HG03469 (cell line): Measurements from ENCODE around the gene KIAA1614.
"Not testable (repeated sequence)": the region's sequence is repeated elsewhere in the genome, so short reads cannot be mapped to it uniquely, and the experiment has no call there.

Experiments
- ATAC-seq: cut with Tn5 transposase; IDR thresholded peaks from one replicate; pipeline ENCODE4 v1.9.1; 2021; ENCODE audit warnings: mild to moderate bottlenecking, moderate library complexity, moderate number of reproducible peaks; ENCODE audit not compliant: unreplicated experiment

KIAA1614 gene

DNA sequence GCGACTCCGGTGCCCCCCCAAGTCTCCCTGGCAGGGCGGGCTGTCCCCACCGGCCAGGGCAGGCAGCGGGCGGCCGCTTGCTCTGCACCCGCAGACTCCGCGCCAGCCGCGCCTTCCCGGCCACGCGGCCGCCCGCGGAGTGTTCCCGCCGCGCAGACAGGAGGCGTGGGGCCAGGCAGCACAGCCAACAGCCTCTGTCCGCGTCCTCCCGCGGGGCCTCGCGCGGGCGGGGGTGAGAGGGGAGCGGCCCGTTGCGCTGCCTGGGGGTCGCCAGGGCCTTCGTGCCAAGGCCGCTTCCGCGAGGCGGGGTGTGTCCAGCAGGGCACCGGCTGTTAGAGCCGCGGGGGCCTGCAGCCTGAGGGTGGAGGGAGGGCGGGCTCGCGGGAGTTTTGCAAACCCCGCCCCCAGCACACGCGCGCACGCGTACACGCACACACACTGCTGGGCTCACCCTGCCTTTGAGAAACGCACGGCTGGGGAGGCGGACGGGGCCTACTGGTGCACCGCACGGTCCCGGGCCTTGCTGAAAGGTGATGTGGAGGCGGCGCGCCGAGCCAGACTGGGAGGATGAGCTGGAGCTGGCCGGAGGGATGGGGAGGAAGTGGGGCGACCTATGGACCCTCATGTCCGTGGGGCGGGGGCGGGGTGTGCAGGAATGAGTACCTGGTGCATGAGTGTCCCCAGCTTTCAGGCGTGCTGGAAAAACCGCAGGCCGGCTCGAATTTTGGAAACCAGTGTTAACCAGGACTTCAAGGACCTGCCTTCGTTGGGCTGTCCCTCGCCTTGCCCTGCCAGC is 41.5 kb downstream of the KIAA1614 start:
- ATAC-seq, result peak; percentile 68

DNA sequence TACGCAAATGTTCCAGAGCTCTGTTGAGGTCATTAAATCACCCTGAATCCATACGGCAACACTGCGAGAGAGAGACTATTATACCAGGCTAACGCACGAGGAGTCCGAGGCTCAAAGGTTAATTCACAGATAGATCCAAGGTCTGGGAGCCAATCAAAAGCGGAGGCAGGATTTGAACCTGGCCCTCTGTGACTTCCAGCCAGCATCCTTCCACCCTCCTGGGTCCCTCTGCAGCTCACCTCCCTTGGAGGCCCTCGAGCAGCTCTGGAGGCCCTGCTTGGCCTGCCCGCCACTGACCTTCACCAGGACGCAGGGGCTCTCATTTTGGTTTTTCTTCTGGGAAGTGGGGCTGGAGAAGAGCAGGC is 42.1 kb downstream of the KIAA1614 start:
- ATAC-seq, result no peak

DNA sequence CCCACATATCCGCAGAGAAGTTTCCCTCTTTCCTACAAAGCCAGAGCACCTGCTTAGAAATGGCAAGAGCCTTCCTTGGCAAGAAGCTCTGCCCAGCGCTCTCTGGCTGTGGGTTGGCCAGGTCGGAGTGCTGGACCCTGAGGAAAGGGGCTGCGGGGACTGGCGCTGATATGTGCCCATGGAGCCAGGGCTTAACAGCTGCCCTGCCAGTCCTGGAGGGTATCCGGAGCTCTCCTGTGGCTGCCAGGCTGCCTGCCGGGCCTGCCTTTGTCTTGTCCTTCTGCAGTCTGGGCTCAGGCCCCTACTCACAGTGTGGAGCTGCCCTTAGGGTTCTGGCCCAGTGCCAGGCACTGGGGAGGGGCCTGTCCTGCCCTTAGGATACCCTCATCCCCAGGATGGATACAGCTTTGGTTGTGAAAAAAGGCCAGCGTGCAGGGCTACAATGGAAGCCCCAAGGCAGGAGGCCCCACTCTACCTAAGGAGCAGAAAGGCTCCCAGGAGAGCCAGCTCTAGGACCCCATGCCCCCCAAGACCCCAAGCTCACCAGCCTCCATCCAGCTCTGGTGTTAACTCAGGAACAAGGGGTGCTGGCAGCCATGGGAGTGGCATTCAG is 43.4 kb downstream of the KIAA1614 start:
- ATAC-seq, result no peak

DNA sequence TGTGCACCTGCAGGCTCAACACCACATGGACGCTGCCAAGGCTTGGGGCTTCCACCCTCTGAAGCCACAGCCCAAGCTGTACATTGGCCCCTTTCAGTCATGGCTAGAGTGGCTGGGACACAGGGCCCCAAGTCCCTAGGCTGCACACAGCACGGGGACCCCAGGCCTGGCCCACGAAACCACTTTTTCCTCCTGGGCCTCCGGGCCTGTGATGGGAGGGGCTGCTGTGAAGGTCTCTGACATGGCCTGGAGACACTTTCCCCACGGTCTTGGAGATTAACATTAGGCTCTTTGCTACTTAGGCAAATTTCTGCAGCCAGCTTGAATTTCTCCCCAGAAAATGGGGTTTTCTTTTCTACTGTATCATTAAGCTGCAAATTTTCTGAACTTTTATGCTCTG is 46.9 kb downstream of the KIAA1614 start:
- ATAC-seq, result not testable (repeated sequence)

DNA sequence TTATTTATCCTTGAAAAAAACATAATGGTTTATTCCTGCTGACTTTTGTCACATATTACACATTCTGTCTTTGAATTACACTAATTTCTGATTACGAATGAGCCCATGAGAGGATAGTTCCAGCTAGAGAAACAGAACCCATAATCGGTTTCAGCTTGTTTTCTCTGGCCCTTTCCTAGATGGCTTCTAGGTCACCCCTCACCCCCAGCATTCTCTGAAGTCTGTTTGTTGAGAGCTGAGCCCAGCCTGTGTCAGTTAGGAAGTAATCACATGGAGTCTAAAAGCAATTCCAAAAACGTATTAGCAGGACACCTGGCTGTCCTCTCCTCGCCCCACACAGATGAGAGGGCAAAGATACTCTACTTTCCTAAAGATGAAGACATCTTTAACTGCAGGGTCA is 48.9 kb downstream of the KIAA1614 start:
- ATAC-seq, result no peak

DNA sequence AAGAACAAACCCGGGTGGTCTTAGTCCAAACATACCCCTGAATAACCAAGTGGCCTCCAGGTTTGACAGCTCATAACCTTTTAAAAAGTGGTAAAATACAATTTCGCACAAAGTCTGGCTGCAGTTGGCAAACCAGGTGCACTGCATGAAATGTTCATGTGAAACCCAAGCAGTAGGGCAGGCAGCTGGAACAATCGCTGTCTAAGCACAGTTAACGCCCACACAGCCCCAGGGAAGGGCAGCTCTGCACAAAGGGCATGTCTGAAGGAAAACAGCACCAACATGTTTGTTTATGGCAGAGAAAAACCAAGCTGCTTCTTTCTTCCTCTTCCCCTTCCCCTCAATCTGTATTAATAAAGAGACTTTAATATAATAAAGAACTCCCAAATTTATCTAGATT is 49.5 kb downstream of the KIAA1614 start:
- ATAC-seq, result no peak

DNA sequence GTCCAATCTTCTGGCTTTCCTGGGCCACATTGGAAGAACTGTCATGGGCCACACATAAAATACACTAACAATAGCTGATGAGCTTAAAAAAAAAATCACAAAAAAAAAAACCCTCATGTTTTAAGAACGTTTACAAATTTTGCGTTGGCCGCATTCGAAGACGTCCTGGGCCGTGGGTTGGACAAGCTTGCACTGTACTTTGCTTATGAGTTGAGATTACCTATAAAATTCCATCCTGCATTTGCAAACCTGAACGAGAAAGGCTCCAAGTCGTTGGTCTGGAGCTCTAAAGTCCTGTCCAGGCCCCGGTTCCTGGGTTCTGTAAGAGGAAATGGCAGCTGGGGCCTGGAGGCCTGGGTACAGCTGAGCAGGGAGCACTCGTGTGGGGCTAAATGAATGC is 51.4 kb downstream of the KIAA1614 start:
- no peak for ATAC-seq

DNA sequence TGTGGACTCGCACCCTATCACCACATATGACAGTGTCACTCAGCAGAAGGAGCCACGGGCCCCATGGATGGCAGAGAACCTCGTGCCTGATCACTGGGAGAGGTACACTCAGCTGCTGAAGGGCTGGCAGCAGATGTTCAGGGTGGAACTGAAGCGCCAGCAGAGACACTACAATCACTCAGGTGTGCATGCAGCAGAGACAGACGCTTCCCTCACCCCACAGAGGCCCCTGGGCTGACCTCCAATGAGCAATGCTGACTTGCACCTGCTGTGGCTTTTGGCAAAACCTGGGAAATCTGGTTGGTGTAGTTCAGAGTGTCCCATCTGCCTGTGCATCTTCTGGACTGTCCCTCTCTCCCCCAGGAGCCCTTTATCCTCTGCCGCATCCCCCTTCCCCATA is 51.9 kb downstream of the KIAA1614 start:
- ATAC-seq, result no peak

DNA sequence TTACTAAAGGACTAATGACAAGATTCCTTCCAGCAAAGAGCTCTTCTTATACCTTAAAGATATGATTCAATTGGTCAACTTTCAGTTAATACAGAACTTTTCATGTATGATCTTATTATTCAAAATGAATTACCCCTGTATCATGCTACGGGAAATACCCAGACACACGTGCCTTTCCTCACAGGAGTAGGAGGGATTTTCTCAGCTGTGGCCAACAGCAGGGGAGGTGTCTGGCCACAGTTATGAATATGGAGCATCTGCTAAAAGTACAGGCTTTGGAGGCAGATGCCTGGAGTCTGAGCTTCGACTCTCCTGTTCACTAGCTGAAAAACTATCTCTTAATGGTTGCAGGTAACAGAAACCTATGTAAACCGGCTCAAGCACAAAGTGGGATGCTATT is 53.6 kb downstream of the KIAA1614 start:
- no peak for ATAC-seq

DNA sequence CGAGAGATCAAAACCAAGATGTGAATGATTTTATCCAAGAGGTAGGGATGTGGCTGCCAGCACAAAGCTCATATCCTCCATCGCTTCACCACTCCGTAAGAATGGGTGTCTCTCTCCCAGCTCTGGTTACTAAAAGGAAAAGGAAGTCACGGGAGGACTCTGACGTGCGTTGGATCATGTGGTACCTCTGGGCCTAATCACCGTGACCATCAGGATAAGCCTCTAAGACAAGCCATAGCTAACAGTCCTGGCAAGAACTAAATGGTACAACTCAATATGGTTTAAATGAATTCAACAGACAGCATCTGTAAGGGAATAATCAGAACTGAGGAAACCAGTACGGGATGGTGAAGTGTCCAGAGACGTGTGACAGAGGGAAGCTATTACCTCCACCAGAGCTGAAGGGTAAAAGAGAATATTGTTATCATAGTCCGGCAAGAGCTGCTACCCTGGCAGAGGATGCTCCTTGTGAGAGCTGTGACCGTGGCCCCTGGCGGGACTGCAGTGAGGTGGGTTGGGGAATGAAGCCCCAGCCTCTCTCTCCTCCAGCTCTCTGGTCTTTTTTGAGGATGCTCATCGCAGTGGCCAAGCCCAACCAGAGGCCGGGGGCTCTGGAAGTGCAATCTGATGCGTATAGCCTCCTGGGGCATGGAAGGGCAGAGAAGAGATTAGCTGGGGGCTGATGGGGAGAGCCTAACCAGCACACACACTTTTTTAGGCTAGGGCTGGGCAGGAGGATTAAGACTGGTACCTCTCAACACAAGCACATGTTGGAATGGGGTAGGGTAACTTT is 54.2 kb downstream of the KIAA1614 start:
- no peak for ATAC-seq

DNA sequence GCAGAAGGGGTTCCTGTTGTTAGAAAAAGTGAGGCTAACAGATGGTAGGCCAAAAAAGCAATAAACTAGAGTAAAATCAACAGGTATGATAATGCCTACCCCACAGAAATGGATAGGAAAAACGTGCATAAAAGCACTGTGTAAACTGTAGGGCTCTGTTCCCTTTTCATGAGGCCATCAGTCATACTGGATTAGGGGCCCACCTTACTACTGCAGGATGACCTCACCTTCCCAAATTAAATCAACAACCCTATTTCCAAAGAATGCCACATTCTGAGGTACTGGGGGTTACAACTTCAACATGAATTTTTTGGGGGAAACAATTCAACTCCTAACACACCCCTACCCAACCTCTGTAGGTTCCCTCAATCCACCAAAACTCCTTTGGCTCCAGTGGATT is 54.9 kb downstream of the KIAA1614 start:
- ATAC-seq, result no peak

DNA sequence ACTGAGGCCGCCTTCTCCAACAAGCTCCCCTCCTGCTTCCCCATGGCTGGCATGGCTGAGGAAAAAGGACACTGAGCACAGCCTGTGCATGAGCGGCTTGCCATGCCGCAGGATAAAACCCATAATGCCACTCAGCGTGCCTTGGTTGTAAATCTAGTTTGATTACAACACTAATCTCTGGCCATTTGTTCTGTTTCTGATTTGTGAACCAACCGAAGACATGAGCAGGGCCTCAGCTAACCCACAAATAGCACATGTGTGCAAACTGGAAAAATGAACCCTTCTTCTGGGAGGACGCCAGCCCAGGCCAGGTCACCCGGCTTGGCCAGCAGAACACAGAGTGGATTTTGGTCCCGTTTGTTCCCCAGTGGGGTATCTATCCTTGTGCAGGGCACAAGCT is 56.1 kb downstream of the KIAA1614 start:
- not testable (repeated sequence) for ATAC-seq

DNA sequence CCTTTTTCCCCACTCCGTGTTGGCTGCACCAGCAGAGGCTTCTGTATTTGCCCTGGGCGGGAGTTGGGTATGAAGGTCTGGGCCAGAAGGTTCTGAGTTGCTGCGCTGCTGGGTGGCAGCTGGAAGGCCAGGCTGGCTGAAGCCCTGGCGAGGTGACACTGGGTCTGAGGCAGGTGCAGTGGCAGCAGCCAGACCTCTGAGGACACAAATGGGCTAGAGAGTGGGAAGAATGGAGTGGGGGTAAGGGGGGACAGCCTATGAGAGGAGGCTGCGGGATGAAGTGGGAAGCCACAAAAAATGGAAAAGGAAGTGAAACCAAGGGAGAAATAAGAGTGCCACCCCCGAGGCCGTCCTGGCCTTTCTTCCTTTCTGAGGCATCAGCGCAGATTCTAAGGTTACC is 56.7 kb downstream of the KIAA1614 start:
- no peak for ATAC-seq

DNA sequence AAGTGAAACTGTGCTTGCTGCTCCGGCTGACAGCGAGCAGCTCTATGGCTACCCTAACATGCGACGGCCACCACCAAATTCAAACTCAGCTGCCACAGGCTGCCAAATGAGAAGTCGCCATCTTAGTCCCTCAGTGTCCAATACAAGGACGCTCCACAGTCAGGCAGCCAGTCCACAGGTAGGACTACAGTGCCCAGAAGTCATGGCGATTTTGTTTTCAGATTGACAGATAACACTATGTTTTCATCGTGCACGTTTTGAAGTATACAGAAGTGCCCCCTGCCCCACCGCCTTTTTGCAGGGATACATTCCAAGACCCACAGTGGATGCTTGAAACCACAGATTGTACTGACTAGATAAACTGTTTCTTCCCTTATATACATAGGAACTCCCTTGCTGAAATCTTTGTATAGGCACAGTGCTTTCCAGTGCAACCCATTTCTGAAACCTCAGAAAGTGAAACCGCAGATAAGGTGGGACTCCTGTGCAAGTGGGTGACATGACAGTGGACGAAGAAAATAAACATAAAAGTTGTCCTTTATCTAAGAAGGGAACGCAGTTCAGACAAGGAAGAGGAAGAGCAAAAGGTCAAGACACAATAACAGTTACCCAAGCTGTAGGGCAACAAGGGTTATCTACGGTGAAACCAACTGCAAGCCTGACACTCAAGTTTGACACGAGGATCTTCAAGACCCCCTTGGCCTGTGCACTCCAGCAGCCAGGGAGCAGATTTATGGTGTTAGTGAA is 57.8 kb downstream of the KIAA1614 start:
- no peak for ATAC-seq

DNA sequence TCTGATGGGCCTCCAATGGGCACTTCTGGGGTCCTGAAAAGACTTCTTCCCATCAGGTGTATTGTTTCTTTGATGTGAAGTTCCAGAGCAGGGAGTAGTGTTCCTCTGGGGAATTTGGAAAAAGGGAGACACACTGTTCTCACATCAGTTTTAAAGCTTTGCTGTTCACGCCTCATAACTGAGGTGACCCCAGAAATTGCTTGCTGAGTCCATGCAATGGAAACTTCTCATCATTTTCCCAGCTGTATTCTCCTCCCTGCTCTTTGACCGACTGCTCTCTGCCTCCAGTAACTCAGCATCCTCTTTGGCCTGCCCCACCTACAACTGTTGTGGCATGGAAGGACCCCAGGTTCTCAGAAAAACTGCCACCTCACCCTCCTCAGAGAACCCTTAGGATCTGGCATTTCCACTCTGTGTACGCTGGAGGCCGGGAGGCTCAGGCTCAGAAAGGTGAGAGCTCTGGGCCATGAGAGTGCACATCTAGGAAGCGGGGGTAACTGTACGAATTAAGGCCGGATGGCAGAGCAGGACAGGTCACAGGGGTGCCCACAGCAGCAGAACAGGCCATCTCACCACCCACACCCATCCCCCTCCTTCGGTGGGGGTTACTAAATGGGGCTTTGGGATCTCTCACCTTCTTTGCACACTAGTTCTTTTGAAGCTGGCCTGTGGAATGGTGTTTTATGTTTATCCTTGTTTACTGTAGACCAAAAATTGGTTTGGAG is 58.7 kb downstream of the KIAA1614 start:
- no peak for ATAC-seq

DNA sequence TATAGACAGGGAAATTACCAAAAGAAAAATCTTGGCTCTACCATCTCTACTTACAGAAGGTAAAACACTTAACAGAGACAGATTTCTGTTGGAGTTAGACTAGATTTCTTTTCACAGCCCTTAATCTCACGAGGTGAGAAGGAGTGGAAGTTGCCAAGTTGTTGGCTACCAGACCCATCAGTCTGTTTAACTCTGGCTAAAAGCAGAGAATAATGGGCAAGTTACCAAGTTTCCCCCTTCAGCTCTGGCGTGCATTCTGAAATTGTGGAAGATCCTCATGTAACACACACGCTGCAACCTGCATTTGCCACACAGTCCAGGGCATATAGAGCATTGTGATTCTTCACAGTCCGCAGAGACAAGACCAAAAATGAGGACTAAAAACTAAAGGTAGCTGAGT is 60.7 kb downstream of the KIAA1614 start:
- ATAC-seq, result no peak

DNA sequence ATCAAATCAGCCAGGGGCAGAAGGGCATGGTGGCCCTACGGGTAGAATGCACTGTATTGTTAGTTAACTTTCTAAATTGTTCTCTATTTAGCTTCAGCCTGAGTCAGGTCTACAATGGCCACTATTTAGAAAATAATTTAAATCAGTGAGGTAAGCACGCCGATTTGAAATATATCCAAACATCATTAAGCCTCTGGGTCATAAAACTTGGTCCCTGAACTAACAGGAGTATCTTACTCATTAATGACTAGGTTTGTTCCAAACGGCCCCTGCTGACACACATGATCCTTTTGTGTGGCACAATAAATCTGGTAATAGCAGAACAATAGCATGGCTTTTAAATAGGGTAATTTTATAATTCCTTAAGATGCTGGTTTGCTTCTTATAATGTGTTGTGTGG is 61.5 kb downstream of the KIAA1614 start:
- ATAC-seq, result no peak

DNA sequence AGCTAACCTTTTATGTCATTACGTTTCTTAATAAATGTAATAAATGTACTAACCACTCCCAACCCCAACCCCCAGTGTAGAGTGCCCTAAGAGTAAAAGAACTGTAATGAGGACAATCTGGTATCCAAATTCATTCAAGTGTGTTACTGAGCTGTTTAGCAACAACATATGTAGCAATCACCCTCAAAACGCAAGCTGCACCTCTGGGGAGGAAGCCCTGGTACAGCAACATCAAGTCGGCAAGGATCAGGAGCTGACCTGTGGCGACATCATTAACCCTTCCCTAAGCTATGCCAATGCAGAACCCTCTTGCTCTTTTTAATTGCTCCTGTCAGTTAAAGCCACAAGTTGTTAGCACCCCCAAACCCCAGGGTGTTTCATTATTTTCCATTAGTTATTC is 62.9 kb downstream of the KIAA1614 start:
- ATAC-seq, result no peak

DNA sequence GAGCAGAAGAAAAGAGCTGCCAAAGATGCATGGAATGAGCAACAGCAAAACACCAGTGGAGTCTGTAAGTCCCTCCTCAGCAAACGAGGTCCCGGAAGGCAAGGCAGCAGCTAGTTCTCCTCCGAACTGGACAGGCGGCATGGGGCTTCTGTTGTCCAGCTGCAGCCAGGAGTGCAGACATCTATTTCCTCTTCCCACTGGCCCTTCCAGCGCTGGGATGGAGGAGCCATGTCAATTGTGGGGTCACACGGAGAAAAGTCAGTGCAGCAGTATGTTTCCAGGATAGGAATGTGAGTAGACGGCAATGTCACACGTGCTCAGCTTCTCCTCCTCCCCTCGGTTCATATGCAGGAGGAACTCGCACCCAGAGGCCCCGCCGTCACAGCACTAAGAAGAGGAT is 63.5 kb downstream of the KIAA1614 start:
- ATAC-seq, result no peak

DNA sequence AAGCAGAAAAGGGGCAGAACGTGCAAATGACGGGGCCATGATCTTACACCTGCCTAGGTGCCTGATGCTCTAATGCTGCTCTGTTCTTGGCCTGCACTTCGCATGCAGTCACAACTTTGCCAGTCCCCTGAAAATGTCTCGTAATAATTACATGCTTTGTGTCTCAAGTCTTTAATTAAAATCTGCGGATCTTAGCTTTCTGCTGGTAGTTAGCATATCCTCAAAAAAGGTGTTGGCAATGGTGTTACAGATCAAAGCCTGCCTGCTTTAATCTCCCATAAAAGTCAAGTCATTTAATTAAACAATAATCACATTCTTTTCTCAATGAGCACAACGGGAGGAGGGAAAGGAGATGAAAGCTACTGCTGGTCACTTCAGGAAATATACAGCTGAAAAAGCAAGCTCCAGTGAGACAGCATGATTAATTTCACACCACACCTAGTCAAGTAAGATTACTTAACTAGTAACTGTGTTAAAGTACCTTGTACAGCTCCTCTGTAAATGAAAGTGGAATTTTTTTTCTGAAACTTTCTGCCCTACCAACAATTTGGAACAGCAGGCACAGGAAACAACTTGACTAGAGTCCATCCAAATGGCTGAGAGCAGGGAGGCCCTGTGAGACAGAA is 64.1 kb downstream of the KIAA1614 start:
- ATAC-seq, result no peak
